Mesenteric fat pad (tissue), 1 donor: ENCODE data around the gene FBXO11. TPM values are rescaled to one million over a fixed set of nuclear protein-coding genes. Genes with fewer than 3 reads are reported as not detected.

ENCODE experiments used
- DNase-seq: peaks from one replicate; pipeline ENCODE4 v3.0.0-alpha.2; 2020; ENCODE audit warnings: low spot score
- total RNA-seq: library from RNA; stranded (reverse); fragmentation: NEBNext Ultra II Directional; extraction: Animal tissue kit (Norgen Biotek cat#: 25700); gene quantifications from one replicate; pipeline ENCODE4 v1.2.1, GENCODE V29; 2021
- donor health status: DM: yes; HTN: yes; CAD: no.

The FBXO11 gene
- total RNA-seq, 1 donor from 2014 or later = 59.3 TPM

DNA sequence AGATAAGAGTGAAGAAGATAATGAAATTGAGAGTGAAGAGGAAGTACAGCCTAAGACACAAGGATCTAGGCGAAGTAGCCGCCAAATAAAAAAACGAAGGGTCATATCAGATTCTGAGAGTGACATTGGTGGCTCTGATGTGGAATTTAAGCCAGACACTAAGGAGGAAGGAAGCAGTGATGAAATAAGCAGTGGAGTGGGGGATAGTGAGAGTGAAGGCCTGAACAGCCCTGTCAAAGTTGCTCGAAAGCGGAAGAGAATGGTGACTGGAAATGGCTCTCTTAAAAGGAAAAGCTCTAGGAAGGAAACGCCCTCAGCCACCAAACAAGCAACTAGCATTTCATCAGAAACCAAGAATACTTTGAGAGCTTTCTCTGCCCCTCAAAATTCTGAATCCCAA, 107.7 kb downstream of the FBXO11 start:
- DNase-seq = no peak

DNA sequence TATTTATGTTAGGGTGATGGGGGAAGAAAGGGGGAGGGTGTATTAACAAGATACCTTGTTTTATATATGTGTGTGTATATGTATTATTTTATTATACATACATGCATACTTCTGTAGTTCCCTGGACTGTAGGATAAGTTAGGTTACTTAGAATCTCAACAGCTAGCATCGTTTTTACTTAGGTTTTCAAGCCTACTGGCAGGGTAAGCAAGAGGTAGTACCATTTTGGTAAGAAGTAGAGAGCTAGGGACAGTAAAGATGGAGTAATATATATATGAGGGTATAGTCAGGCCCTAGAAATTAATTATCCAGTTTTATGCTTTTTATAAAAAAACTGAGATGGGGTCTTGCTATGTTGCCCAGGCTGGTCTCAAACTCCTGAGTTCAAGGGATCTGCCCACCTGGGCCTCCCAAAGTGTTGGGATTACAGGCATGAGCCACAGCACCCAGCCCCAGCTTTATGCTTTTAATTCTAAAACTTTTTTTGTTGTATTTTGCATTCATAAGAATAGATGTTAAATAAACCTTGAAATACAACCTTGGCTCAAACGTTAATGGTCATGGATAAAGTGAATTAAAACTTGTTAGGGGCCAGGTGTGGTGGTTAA, 110.1 kb downstream of the FBXO11 start:
- no peak for DNase-seq

DNA sequence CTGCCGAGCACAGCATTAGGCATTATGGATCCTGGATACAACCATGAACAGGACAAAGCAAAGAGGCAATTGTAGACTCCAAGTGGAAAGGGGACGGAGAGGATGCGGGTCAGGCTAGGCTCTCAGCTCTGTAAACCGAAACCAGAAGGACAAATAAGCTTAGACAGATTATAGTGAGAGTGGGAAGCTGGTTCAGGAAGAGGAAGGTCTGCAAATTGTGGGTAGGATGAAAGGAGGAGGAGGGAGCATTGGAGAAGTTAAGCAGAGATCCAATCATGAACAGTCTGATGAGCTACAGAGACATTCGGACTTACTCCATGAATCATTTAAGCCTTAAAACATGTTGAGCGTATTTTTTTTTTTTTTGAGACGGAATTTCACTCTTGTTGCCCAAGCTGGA, 120.3 kb downstream of the FBXO11 start:
- DNase-seq = no peak

DNA sequence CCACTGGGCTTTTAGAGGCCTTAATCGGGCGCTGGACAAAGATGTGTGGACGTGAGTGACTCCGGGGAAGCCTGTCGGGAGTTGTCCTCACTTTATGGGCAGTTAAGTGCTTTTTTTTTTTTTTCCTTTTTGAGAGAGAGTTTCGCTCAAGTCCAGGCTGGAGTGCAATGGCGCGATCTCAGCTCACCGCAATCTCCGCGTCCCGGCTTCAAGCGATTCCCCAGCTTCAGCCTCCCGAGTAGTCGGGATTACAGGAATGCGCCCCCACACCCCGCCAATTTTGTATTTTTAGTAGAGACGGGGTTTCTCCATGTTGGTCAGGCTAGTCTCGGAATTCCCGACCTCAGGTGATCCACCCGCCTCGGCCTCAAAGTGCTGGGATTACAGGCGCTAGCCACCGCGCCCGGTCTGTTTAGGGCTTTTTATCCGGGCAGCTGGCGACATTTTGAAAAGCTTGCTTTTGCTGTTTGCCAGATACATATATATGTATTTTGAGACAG, 121.9 kb downstream of the FBXO11 start:
- DNase-seq = no peak

DNA sequence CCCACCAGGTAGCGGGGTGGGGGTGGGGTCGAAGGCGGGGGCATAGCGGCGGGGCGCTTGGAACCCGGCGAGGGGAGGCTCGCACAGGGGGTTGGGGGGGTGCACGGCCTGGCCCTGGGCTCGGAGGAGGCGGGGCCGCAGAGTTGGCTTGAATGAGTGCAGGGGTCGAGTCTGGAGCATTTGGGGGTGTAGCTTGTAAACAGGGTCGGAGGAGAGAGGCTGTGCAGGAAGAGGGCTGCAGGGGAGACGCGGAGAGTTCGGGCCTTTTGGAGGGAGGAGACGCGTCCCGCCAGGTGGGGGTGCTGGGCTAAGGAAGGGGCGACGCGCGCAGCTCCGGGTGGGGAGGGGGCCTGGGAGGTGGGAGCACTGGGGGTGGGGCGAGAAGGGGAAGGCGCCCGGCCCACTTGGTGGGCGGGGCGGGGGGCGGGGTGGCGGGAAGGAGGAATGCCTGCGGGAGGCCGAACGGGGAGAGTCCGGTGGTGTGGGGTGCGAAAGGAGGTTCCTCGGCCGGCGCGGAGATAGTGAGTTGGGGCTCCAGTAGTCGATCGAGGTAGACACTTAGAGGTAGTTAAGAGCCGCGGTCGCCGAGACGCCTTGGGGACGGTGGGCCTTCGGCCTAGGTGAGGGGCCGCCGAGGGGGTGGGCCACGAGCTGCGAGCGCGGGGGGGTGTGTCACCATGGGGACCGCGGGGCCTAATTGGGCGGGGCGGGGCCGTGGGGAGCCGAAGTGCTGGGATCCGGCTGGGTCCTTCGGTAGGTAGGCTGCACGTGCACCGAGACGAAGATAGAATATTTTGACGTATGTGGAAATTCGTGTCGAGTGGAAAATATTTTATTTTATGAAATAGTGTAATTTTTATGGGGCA, 122.6 kb downstream of the FBXO11 start:
- no peak for DNase-seq

DNA sequence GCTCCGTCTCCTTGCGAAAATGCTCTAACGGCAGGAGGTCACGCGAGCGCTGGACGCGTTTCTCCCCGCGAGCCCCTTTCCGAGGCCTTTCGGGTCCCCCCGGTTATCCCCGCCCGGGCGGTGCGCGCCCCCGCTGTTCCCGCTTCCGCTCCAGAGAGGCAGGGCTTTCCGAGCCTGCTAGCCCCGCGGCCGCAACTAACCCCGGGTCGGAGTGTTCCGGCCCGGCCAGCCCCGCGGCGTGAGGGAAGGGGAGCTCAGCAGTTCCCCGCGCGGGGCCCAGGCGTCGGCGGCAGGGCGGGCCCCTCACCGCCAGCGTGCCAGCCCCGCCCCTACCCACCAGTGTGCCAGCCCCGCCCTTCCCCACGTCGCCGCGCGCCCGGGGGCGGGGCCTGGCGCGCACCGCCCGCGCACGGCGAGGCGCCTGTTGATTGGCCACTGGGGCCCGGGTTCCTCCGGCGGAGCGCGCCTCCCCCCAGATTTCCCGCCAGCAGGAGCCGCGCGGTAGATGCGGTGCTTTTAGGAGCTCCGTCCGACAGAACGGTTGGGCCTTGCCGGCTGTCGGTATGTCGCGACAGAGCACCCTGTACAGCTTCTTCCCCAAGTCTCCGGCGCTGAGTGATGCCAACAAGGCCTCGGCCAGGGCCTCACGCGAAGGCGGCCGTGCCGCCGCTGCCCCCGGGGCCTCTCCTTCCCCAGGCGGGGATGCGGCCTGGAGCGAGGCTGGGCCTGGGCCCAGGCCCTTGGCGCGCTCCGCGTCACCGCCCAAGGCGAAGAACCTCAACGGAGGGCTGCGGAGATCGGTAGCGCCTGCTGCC, 123.4 kb downstream of the FBXO11 start, which contains the start of gene MSH6:
Gene MSH6 (plus strand): TSS at position 475 of the 815 bp plus-strand sequence. CDS start 89 bp downstream, at position 564.
- DNase-seq = peak; percentile 97

DNA sequence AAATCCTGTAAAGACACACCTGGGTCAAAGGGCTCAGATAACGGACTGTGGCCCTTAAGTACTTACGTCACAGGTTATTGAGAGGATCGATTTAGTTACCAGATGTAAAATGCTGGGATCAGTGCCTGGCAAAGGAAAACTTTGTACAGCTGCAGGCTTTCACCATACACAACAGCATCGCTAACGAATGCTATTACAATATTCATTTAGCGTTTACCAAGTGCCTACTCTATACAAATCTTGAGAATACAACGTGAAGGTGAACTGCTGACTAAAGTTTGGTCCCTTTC, 124.0 kb downstream of the FBXO11 start:
- DNase-seq = no peak

DNA sequence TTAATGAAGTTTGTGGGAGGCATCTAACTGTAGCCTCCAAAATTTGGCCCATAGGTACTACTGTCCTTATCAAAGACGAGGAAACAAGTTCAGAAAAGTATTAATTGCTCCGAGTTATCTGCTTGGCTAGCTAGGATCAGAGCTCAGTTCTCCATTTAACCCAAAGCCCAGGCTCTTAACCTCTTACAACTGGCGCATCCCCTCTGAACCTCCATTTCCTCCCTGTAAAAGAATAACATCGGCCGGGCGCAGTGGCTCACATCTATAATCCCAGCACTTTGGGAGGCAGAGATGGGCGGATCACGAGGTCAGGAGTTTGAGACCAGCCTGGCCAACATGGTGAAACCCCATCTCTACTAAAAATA, 126.9 kb downstream of the FBXO11 start:
- DNase-seq = no peak

DNA sequence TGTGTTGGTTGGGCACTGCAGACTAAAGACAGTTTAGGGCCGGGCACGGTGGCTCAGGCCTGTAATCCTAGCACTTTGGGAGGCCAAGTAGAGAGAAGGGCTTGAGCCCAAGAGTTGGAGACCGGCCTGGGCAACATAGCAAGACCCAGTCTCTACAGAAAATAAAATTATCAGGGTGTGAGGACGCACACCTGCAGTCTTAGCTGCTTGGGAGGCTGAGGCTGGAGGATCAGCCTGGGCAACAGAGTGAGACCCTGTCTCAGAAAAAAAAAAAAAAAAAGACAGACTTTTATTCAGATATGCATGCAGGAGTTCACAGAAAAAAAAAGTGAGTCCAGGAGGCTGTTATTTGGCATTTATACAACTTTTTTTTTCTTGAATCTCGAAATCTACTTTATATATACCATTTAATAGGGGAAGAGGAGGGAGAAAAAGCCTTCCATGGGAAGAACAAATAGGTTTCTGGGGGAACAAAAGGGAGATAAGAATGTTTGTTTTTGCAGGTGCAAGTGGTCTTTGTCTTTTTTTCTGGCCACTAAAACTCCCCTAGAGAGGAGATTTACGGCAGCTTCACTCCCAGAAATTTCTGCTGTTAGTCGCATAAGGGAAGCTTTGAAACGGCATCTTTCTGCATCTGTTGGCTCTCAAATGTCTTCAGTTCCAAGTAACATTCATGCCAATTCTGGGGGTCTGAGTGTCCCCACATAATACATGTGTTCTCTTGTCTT, 127.4 kb downstream of the FBXO11 start:
- DNase-seq = no peak

DNA sequence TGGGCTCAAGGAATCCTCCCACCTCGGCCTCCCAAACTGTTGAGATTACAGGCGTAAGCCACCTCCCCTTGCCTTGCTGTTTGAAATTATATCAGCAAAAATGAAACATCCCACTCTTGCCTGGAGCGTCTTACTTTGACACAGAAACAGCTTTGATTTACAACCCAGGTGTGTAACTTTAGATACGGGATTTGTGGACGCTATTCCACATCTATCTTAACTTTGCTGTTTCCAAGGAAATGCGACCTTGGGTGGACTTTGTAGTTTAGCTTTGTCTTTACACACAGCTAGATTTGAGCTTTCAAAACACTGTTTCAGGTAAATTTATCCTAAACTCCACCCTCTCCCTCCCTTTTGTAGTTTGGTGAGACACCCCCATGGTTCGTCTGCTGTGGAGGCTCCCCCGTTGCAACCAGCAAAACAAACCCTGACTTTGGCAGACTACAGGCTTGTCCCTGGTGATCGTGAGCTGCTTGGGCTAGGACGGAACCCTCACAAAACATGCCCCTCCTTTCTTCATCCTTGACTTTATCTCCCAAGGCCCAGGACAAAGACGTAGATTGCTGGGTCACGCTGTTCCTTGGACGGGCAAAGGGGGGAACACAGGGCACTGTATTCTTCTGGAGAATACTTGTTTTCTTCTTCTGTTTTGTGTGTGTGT, 128.9 kb downstream of the FBXO11 start:
- DNase-seq = no peak

DNA sequence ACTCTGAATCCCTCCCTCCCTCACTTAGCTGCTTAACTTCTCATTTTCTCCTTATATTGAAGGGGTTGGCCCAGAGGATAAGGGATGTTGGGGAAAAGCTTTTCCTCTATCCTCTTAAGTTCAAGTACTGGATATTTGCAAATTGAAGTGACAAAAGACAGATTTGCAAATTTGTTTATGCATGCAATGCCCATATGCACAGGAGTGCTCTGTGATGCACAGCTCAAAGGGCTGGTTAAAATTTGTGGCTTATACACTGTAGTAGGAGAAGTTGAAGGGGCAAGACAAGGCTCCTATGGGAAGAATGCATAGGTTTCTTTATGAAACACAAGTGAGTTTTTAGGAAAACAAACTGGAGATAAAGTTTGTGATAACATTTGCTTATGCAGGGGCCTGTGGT, 131.7 kb downstream of the FBXO11 start:
- DNase-seq = no peak

DNA sequence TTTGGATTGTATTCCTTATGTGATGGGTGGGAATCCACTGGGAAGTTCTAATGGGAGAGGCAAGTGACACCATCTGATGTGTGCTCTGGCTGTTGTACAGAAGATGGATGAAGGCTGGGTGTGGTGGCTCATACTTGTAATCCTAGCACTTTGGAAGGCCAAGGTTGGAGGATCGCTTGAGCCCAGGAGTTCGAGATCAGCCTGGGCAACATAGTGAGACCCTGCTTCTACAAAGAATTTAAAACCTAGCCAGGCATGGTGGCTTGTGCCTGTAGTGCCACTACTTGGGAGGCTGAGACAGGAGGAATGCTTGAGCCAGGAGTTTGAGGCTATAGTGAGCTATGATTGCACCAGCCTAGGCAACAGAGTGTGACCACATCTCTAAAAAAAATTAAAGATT, 134.0 kb downstream of the FBXO11 start:
- no peak for DNase-seq

DNA sequence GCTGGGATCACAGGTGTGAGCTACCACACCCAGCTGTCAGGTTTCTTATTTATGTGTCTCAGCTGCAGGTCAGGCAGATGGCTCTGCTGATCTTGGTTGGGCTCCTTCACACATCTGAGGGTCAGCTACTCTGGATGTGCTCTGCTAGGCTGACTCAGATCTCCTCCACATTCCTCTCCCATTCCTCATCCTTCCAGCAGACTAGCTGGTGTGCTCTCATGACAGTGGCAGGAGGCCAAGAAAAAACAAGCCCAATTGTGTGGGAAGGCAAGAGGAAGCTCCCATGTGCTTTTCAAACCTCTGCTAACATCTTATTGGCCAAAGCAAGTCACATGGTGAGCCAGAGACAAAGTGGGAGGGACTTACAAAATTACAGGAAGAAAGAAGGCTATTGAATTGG, 135.1 kb downstream of the FBXO11 start:
- no peak for DNase-seq

DNA sequence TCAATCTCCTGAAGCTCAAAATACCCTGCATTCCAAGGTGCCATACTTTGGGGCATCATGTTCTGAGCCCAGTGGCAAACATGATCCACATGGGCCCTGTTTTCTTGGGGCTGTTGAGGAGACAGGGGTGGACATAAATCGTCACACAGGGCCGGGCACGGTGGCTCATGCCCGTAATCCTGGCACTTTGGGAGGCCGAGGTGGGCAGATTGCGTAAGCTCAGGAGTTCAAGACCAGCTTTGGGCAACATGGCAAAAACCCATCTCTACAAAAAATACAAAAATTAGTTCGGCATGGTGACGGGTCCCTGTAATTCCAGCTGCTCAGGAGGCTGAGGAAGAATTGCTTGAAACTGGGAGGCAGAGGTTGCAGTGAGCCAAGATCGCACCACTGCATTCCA, 137.0 kb downstream of the FBXO11 start:
- no peak for DNase-seq

DNA sequence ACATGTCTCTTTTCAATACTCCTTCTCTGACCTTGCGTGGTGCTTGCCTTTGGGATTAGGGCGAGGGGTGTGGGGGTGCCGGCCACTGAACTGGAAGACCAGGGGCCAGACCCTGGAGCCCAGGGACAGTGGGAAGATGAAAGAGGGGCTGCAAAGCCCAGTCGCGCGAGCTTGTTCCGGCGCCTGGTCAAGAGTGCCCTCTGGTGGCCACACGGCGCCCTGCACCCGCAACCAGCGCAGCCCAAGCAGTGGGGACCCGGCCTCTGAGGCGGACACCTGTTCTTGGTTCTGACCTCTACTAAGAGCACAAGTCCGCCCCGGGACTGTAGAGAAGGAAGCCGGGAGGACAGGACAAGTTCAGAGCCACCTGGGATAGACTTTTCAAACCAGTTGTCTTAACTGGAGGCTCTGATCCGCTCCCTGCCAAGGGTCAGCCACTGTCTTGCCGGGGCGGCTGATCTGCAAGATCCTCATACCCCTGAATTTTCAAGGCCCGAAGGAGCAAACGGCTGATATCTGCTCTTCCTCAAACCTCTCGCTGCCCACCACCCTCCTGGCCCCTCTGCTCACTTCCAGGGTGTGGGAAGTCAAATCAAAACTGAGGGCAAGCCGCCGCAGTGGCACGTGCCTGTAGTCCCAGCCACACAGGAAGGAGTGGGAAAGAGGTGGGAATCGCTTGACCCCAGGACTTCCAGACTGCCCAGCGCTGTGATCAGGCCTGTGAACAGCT, 138.3 kb downstream of the FBXO11 start:
- peak; percentile 93 for DNase-seq

DNA sequence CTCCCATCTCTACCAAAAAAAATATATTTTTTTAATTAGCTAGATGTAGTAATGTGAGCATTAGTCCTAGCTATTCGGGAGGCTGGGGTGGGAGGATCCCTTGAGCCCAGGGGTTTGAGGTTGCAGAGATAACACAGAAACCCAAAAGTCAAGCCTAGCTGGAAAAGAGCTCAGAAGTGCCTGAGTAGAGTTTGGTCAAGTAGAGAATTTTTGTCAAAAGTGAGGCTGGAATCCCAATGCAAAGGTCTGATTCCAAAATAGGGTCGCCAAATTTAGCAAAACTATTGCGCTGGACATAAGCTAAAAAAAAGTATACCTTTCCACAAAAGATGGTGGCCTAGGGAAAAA, 138.8 kb downstream of the FBXO11 start:
- DNase-seq = no peak

DNA sequence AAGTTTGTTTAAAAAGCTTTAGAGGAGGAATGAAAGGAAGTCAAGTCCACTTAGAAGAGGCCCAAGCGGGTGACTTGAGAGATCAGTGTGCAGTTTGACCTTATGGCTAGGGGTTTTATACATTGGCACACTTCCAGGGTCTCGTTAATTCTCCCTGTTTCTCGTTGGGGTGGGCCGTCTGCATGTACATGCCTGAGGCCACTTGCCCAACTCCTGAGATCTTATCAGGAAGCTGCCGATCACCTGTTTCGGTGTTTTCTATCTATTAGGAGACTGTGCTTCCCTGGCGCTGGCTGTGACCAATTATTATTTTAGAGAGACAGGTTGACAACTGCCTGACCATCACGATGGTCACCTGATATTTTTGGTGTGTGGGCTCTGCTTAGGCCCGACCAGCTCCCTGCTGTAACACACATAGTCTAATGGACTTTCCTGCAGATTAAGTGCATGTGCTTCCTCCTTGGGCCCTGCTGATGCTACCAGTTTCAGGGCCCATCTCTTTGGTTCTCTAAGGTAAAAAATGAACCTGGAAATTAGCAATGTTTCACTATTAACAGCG, 154.4 kb downstream of the FBXO11 start:
- no peak for DNase-seq

DNA sequence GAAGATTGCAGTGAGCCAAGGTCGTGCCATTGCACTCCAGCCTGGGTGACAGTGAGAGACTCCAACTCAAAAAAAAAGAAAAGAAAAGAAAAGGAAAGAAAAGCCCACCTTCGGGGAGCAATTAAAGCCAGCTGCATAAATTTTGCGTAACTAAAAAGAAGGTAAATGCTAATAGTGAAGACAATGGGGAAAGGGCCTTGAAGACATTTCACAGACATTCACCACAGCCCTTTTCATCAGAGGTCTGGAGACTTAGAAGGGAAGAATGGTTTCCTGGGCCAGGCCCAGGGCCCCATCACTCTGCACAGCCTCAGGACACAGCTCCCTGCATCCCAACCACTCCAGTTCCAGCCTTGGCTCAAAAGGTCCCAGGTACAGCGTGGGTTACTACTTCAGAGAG, 158.4 kb downstream of the FBXO11 start:
- DNase-seq = no peak

DNA sequence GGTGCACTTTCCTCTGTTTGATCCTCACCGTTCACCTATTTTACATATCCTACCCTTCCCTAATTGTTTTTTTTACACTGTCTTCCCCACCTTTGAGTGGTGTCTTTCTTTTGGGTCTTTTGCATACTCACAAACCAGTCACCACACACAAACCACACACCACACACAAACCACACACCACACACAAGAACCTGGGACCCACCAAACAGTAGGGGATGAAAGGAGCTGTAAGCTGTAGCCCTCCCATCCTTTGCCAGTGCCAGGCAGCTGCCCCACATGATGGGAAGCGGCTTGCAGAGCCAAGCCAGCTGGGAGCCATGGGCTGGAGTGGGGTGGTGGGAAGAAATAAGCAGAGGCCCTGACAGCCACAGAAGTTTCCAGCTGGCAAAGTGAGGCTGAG, 162.2 kb downstream of the FBXO11 start:
- no peak for DNase-seq

DNA sequence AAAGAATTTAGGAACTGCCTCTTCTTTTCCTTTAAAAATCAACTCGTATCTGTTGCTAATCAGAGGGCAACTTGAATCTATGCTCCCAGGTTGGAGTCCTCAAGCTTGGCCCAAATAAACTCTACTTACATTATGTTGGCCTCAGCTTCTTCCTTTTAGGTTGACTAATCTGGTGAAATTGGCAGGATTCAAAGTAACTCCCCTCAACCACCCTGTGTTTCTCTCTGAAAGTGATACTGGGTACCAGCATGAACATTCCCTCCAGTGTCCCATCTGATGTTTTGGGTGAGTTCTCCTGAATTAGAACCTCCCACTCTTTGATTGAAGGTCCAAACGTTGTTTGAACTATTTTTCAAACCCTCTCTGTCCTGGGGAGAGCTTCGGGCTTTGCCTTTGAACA, 164.7 kb downstream of the FBXO11 start:
- DNase-seq = no peak
